Spleen (tissue), 11 donors: ENCODE measurements around the gene ST3GAL6. TPM values are rescaled to one million over a fixed set of nuclear protein-coding genes. Genes with fewer than 3 reads are reported as not detected.

Experiments
- DNase-seq: peaks from one replicate; pipeline ENCODE4 v3.0.0-alpha.2; 2020
- H3K27ac ChIP-seq, 8 donors: fragments of 200-600 bp; sonication (generic) in 7 of 8; 1 replicate in 4 of 8; 2 replicates in 4 of 8; pipeline versions ENCODE4 v1.5.0 to v1.8.0; 2016 to 2021; ENCODE audit warnings: inconsistent platforms in 4 of 8, mild to moderate bottlenecking in 4 of 8, moderate library complexity in 1 of 8
- H3K27me3 ChIP-seq, 7 donors: fragments of 200-600 bp; sonication (generic) in 6 of 7; replicated peaks in 1 of 7; 1 replicate in 4 of 7; 2 replicates in 3 of 7; pipeline versions ENCODE4 v1.5.0 to v1.8.0; 2016 to 2021; ENCODE audit warnings: inconsistent platforms in 3 of 7, mild to moderate bottlenecking in 1 of 7
- H3K36me3 ChIP-seq, 6 donors: fragments of 200-600 bp; sonication (generic) in 5 of 6; 1 replicate in 4 of 6; 2 replicates in 2 of 6; pipeline versions ENCODE4 v1.5.0 to v1.8.0; 2016 to 2021; ENCODE audit warnings: inconsistent platforms in 2 of 6
- H3K4me1 ChIP-seq, 6 donors: fragments of 200-600 bp; sonication (generic) in 5 of 6; 1 replicate in 3 of 6; 2 replicates in 3 of 6; pipeline versions ENCODE4 v1.5.0 to v1.8.0; 2016 to 2021; ENCODE audit warnings: inconsistent platforms in 3 of 6
- H3K4me3 ChIP-seq, 8 donors: fragments of 200-600 bp; sonication (generic) in 7 of 8; 1 replicate in 4 of 8; 2 replicates in 4 of 8; pipeline versions ENCODE4 v1.5.0 to v1.8.0; 2016 to 2021; ENCODE audit warnings: inconsistent platforms in 4 of 8, mild to moderate bottlenecking in 4 of 8, moderate library complexity in 2 of 8
- H3K9me3 ChIP-seq, 8 donors: fragments of 200-600 bp; sonication (generic) in 7 of 8; 1 replicate in 4 of 8; 2 replicates in 4 of 8; pipeline versions ENCODE4 v1.5.0 to v1.8.0; 2016 to 2021; ENCODE audit warnings: inconsistent platforms in 4 of 8
- CTCF ChIP-seq, 11 experiments: fragments of 200-600 bp in 7 of 11; fragments of 450-650 bp in 4 of 11; sonication (generic) in 4 of 11; IDR thresholded peaks in 8 of 11; conservative IDR thresholded peaks in 3 of 11; 1 replicate in 7 of 11; 2 replicates in 4 of 11; pipeline versions ENCODE4 v1.4.0 to v1.8.0; 2016 to 2021; ENCODE audit warnings: antibody characterized with exemption in 11 of 11, inconsistent platforms in 4 of 11, mild to moderate bottlenecking in 1 of 11
- POLR2A ChIP-seq, 3 donors: fragments of 450-650 bp; IDR thresholded peaks; one replicate each; pipeline ENCODE4 v1.5.1; 2017; ENCODE audit warnings: antibody characterized with exemption in 3 of 3, mild to moderate bottlenecking in 1 of 3
- POLR2AphosphoS5 ChIP-seq, 3 donors: sonication (generic); formaldehyde crosslinking; IDR thresholded peaks; one replicate each; pipeline ENCODE4 v1.5.1; 2017; ENCODE audit warnings: antibody characterized with exemption in 3 of 3
- WGBS, 5 donors: extraction: QIAGEN DNeasy Blood & Tissue Kit in 3 of 5; methylation state at CpG; one replicate each; pipeline versions ENCODE4 v1.1.5 to v1.1.7; 2013 to 2018; 5-methylcytosine and 5-hydroxymethylcytosine counted together
- intact Hi-C: fragments of 100-400 bp; cut with DNase I; formaldehyde crosslinking; loops from one replicate; pipeline ENCODE4 v1.15.0; 2023; ENCODE audit warnings: low total_unique reads
- polyA plus RNA-seq, 3 donors: library from polyadenylated mRNA; stranded (reverse); fragments of 200-250 nt; gene quantifications; one replicate each; pipeline ENCODE4 v1.2.1, GENCODE V29; 2013
- small RNA-seq, 4 donors: library from RNA; depleted of rRNA; stranded (forward); fragments of <200 nt; gene quantifications; one replicate each; pipeline ENCODE3, GENCODE V24; 2016
- total RNA-seq, 7 donors: library from RNA; depleted of rRNA in 3 of 7; stranded (reverse); fragments of >200 nt in 3 of 7; fragmentation: NEBNext Ultra II Directional in 4 of 7; extraction: Animal tissue kit (Norgen Biotek cat#: 25700) in 4 of 7; gene quantifications; one replicate each; pipeline versions ENCODE4 v1.1.0 to v1.2.1, GENCODE V29; 2016 to 2021
- donor health status: healthy with polysubstance abuse.
- donor health status: DM: no; HTN: no; CAD: no; lungs with moderate emphysema.
- donor health status: DM: no; HTN: no; CAD: no.
- donor health status: Bipolar disorder and iron deficiency.
- donor health status: healthy.
- donor health status: DM: no; HTN: no; CAD: no.
- donor health status: DM: yes; HTN: yes; CAD: no.

Gene ST3GAL6
- total and polyA plus RNA-seq, 10 donors = 2.5 to 16.8 (median 9.4) TPM

- no peak for TF ChIP-seq POLR2A (IDR thresholded peaks at IDR 0.05)
- no peak for TF ChIP-seq CTCF (IDR thresholded peaks at IDR 0.05 in 8 of 11, conservative IDR thresholded peaks at IDR 0.05 in 3 of 11)
- no peak for TF ChIP-seq POLR2AphosphoS5 (IDR thresholded peaks at IDR 0.05)
- no peaks in the 10 kb centered on the region for H3K4me1 ChIP-seq
- intact Hi-C loops = no loop called here
- H3K27ac ChIP-seq = no peak overlapping the region
- no peaks in the 10 kb centered on the region for H3K27me3 ChIP-seq
- no peak overlapping the region for H3K4me3 ChIP-seq
- H3K9me3 ChIP-seq = no peaks in the 10 kb centered on the region
- no peaks in the 10 kb centered on the region for H3K36me3 ChIP-seq
- DNase-seq = no peak
- 88 to 97% (median 92%) methylated on average over 3 of the region's 3 CpGs for WGBS, 5 donors
Measured at GRCh38 chr3:98839846-98840245, 76.7 kb downstream of the ST3GAL6 start.

- no peak overlapping the region for H3K4me3 ChIP-seq
- H3K9me3 ChIP-seq = peaks cover 0 to 6% (median 0%) of the 10 kb centered on the region in 8 donors
- no peaks in the 10 kb centered on the region for H3K27me3 ChIP-seq
- no peak overlapping the region for H3K27ac ChIP-seq
- H3K36me3 ChIP-seq = peaks cover 0 to 6% (median 0%) of the 10 kb centered on the region in 6 donors
- no peak for DNase-seq
- no peaks in the 10 kb centered on the region for H3K4me1 ChIP-seq
- WGBS, 5 donors = 84 to 97% (median 89%) methylated on average over 7 of the region's 7 CpGs
- intact Hi-C loops = no loop called here
- no peak for TF ChIP-seq POLR2AphosphoS5 (IDR thresholded peaks at IDR 0.05)
- no peak for TF ChIP-seq CTCF (IDR thresholded peaks at IDR 0.05 in 8 of 11, conservative IDR thresholded peaks at IDR 0.05 in 3 of 11)
- TF ChIP-seq POLR2A (IDR thresholded peaks at IDR 0.05) = no peak
Measured at GRCh38 chr3:98843266-98843959, 80.3 kb downstream of the ST3GAL6 start.

Small RNAs within 50 kb of the gene (small RNA-seq; reads per million reads assigned to genes)
- 0 reads per million in 4 donors for gene RNU6-26P

Other genes starting within 250 kb of the ST3GAL6 start
- gene CLDND1, start 240.4 kb upstream of the ST3GAL6 start, total RNA-seq = 100 to 1,000 TPM in 5 of 7 donors, 10 to 100 TPM in 2; 84.0 to 174 (median 114) TPM
- gene CLDND1, start 240.4 kb upstream of the ST3GAL6 start, polyA plus RNA-seq = 10 to 100 TPM; 26.1 to 30.7 (median 28.2) TPM
- gene GPR15, start 231.4 kb upstream of the ST3GAL6 start, total RNA-seq = 10 to 100 TPM in 1 of 7 donors, 1 to 10 TPM in 5, not detected in 1; 1.8 to 11.9 (median 5.6) TPM
- under 1 TPM; 0.30 to 0.86 (median 0.49) TPM for gene GPR15, start 231.4 kb upstream of the ST3GAL6 start, polyA plus RNA-seq
- 10 to 100 TPM; 14.5 to 26.0 (median 18.8) TPM for gene CPOX, start 169.7 kb upstream of the ST3GAL6 start, total RNA-seq
- gene CPOX, start 169.7 kb upstream of the ST3GAL6 start, polyA plus RNA-seq = 10 to 100 TPM in 2 of 3 donors, 1 to 10 TPM in 1; 9.8 to 14.8 (median 14.0) TPM
- 10 to 100 TPM in 1 of 7 donors, 1 to 10 TPM in 6; 3.1 to 10.4 (median 4.6) TPM for gene DCBLD2, start 138.4 kb downstream of the ST3GAL6 start, total RNA-seq
- 1 to 10 TPM in 1 of 3 donors, under 1 TPM in 2; 0.91 to 1.1 (median 0.99) TPM for gene DCBLD2, start 138.4 kb downstream of the ST3GAL6 start, polyA plus RNA-seq